ENCODE data around the gene ZSCAN9.

ZSCAN9 gene

GRCh38 chr6:28226460-28226859 is 1.4 kb downstream of the ZSCAN9 start:
- H3K36me3 ChIP-seq (ENCODE audit: control insufficient read depth, insufficient read depth, low read length): peaks cover 12% of the 10 kb centered on the region
- DNase-seq (ENCODE audit: extremely low read depth, insufficient read length): no peak
- H3K4me3 ChIP-seq (replicated peaks; ENCODE audit: low read depth, low read length): no peak overlapping the region
- TF ChIP-seq CTCF (IDR thresholded peaks at IDR 0.05; ENCODE audit: insufficient read depth, low read length, poor library complexity, severe bottlenecking): no peak
- H3K27me3 ChIP-seq (replicated peaks; ENCODE audit: control insufficient read depth, insufficient read depth, low read length): no peaks in the 10 kb centered on the region

- Histone ChIP-seq H3K27me3 (replicated peaks; ENCODE audit: control insufficient read depth, insufficient read depth, low read length) (no peaks in the 10 kb centered on the region), H3K36me3 (ENCODE audit: control insufficient read depth, insufficient read depth, low read length) (peaks cover 16% of the 10 kb centered on the region), H3K4me3 (replicated peaks; ENCODE audit: low read depth, low read length) (no peak overlapping the region)
- DNase-seq (ENCODE audit: extremely low read depth, insufficient read length): no peak
- TF ChIP-seq CTCF (IDR thresholded peaks at IDR 0.05; ENCODE audit: insufficient read depth, low read length, poor library complexity, severe bottlenecking): no peak
Observed at GRCh38 chr6:28232785-28233184, 7.7 kb downstream of the ZSCAN9 start.

- H3K4me3 ChIP-seq (replicated peaks; ENCODE audit: low read depth, low read length): no peak overlapping the region
Observed at GRCh38 chr6:28235912-28236452, 10.9 kb downstream of the ZSCAN9 start.

GRCh38 chr6:28239636-28240035 is 14.6 kb downstream of the ZSCAN9 start:
- TF ChIP-seq CTCF (IDR thresholded peaks at IDR 0.05; ENCODE audit: insufficient read depth, low read length, poor library complexity, severe bottlenecking): no peak
- Histone ChIP-seq H3K27me3 (replicated peaks; ENCODE audit: control insufficient read depth, insufficient read depth, low read length) (no peaks in the 10 kb centered on the region), H3K4me3 (replicated peaks; ENCODE audit: low read depth, low read length) (no peak overlapping the region), H3K36me3 (ENCODE audit: control insufficient read depth, insufficient read depth, low read length) (peaks cover 4% of the 10 kb centered on the region; the same call in 1 of the 2 replicates)
- no peak for DNase-seq (ENCODE audit: extremely low read depth, insufficient read length)

More at GRCh38 chr6:28235912-28236452, 10.9 kb downstream of the ZSCAN9 start:
- DNase-seq (ENCODE audit: extremely low read depth, insufficient read length): no peak
- TF ChIP-seq CTCF (IDR thresholded peaks at IDR 0.05; ENCODE audit: insufficient read depth, low read length, poor library complexity, severe bottlenecking): no peak
- no peaks in the 10 kb centered on the region for H3K27me3 ChIP-seq (replicated peaks; ENCODE audit: control insufficient read depth, insufficient read depth, low read length)
- peaks cover 10% of the 10 kb centered on the region for H3K36me3 ChIP-seq (ENCODE audit: control insufficient read depth, insufficient read depth, low read length)

- no peak for DNase-seq (ENCODE audit: extremely low read depth, insufficient read length)
- Histone ChIP-seq H3K27me3 (replicated peaks; ENCODE audit: control insufficient read depth, insufficient read depth, low read length) (no peaks in the 10 kb centered on the region), H3K4me3 (replicated peaks; ENCODE audit: low read depth, low read length) (no peak overlapping the region), H3K36me3 (ENCODE audit: control insufficient read depth, insufficient read depth, low read length) (peaks cover 4% of the 10 kb centered on the region)
- no peak for TF ChIP-seq CTCF (IDR thresholded peaks at IDR 0.05; ENCODE audit: insufficient read depth, low read length, poor library complexity, severe bottlenecking)
Observed at GRCh38 chr6:28240471-28240870, 15.4 kb downstream of the ZSCAN9 start.

GRCh38 chr6:28243946-28244345 is 18.9 kb downstream of the ZSCAN9 start:
- DNase-seq (ENCODE audit: extremely low read depth, insufficient read length): no peak
- Histone ChIP-seq H3K4me3 (replicated peaks; ENCODE audit: low read depth, low read length) (no peak overlapping the region), H3K27me3 (replicated peaks; ENCODE audit: control insufficient read depth, insufficient read depth, low read length) (no peaks in the 10 kb centered on the region), H3K36me3 (ENCODE audit: control insufficient read depth, insufficient read depth, low read length) (peaks cover 8% of the 10 kb centered on the region)
- TF ChIP-seq CTCF (IDR thresholded peaks at IDR 0.05; ENCODE audit: insufficient read depth, low read length, poor library complexity, severe bottlenecking): no peak

Measured in GM06990 (cell line).